CD14-positive monocyte (primary cell): ENCODE results near the gene COL21A1. TPM values are rescaled to one million over a fixed set of nuclear protein-coding genes. Genes with fewer than 3 reads are reported as not detected.

Experiments
- DNase-seq, 3 donors: peaks; one replicate each; pipeline ENCODE4 v3.0.0-alpha.2; 2011 to 2022
- H2AFZ ChIP-seq: 2 replicates; pipeline ENCODE4 v1.6.0; 2012; ENCODE audit warnings: mild to moderate bottlenecking, low read depth, low read length, inconsistent platforms; ENCODE audit not compliant: insufficient read depth, poor library complexity, severe bottlenecking
- H3K27ac ChIP-seq, 2 donors: 1 replicate in 1 of 2; 2 replicates in 1 of 2; pipeline ENCODE4 v1.5.1; 2012 to 2013; ENCODE audit warnings: low read length in 2 of 2, control low read depth in 1 of 2, inconsistent platforms in 1 of 2, low read depth in 1 of 2, mild to moderate bottlenecking in 1 of 2
- H3K27me3 ChIP-seq, 2 donors: one replicate each; pipeline versions ENCODE4 v1.6.0 to v1.6.1; 2011 to 2013; ENCODE audit warnings: low read length in 2 of 2; ENCODE audit not compliant: control insufficient read depth in 2 of 2, insufficient read depth in 2 of 2
- H3K36me3 ChIP-seq, 2 donors: replicated peaks in 1 of 2; 1 replicate in 1 of 2; 2 replicates in 1 of 2; pipeline versions ENCODE4 v1.5.1 to v1.6.1; 2012 to 2013; ENCODE audit warnings: low read length in 2 of 2, control low read depth in 1 of 2, inconsistent platforms in 1 of 2, mild to moderate bottlenecking in 1 of 2; ENCODE audit not compliant: insufficient read depth in 2 of 2, control insufficient read depth in 1 of 2
- H3K4me1 ChIP-seq, 2 donors: 1 replicate in 1 of 2; 2 replicates in 1 of 2; pipeline versions ENCODE4 v1.5.1 to v1.6.1; 2012 to 2013; ENCODE audit warnings: low read length in 2 of 2, control low read depth in 1 of 2, inconsistent platforms in 1 of 2, mild to moderate bottlenecking in 1 of 2, moderate library complexity in 1 of 2; ENCODE audit not compliant: insufficient read depth in 2 of 2, control insufficient read depth in 1 of 2
- H3K4me2 ChIP-seq: replicated peaks from 2 replicates; pipeline ENCODE3; 2012; ENCODE audit warnings: low read length, moderate library complexity, mild to moderate bottlenecking; ENCODE audit not compliant: poor library complexity, severe bottlenecking; ENCODE audit errors: extremely low read depth
- H3K4me3 ChIP-seq, 3 experiments: fragments of 200-600 bp in 1 of 3; sonication (generic) in 1 of 3; replicated peaks in 1 of 3; 1 replicate in 2 of 3; 2 replicates in 1 of 3; pipeline ENCODE4 v1.5.1; 2011 to 2013; ENCODE audit warnings: low read length in 3 of 3, mild to moderate bottlenecking in 3 of 3, control low read depth in 2 of 3, low read depth in 2 of 3, inconsistent platforms in 1 of 3, moderate library complexity in 1 of 3
- H3K79me2 ChIP-seq: 2 replicates; pipeline ENCODE4 v1.6.0; 2012; ENCODE audit warnings: mild to moderate bottlenecking, control low read depth, inconsistent platforms, low read length, moderate library complexity; ENCODE audit not compliant: insufficient read depth
- H3K9ac ChIP-seq: 2 replicates; pipeline ENCODE4 v1.6.0; 2017; ENCODE audit warnings: low read length, mild to moderate bottlenecking; ENCODE audit not compliant: insufficient read depth, poor library complexity, severe bottlenecking
- H3K9me3 ChIP-seq, 2 donors: replicated peaks in 1 of 2; 1 replicate in 1 of 2; 2 replicates in 1 of 2; pipeline versions ENCODE4 v1.5.1 to v1.6.1; 2012 to 2013; ENCODE audit warnings: low read length in 2 of 2, control low read depth in 1 of 2; ENCODE audit not compliant: control insufficient read depth in 1 of 2, insufficient read depth in 1 of 2
- H4K20me1 ChIP-seq: 2 replicates; pipeline ENCODE4 v1.6.0; 2012; ENCODE audit warnings: mild to moderate bottlenecking, low read length, control low read depth, moderate library complexity; ENCODE audit not compliant: insufficient read depth
- H3K27ac Mint-ChIP-seq, 7 donors: one replicate each; pipeline ENCODE4 v1.8.0; 2020; ENCODE audit warnings: mild to moderate bottlenecking in 7 of 7, mixed read lengths in 7 of 7, moderate library complexity in 6 of 7, inconsistent platforms in 2 of 7
- H3K27me3 Mint-ChIP-seq, 3 donors: one replicate each; pipeline ENCODE4 v1.8.0; 2021 to 2022; ENCODE audit warnings: low read depth in 3 of 3, mild to moderate bottlenecking in 3 of 3, mixed read lengths in 3 of 3, moderate library complexity in 3 of 3, inconsistent platforms in 1 of 3
- H3K36me3 Mint-ChIP-seq, 2 donors: one replicate each; pipeline ENCODE4 v1.8.0; 2020; ENCODE audit warnings: mixed read lengths in 2 of 2, inconsistent platforms in 1 of 2, mild to moderate bottlenecking in 1 of 2
- H3K4me1 Mint-ChIP-seq: one replicate; pipeline ENCODE4 v1.8.0; 2020; ENCODE audit warnings: mild to moderate bottlenecking, mixed read lengths
- H3K4me3 Mint-ChIP-seq, 2 donors: one replicate each; pipeline ENCODE4 v1.8.0; 2020; ENCODE audit warnings: mild to moderate bottlenecking in 2 of 2, mixed read lengths in 2 of 2, moderate library complexity in 1 of 2
- H3K9me3 Mint-ChIP-seq, 7 donors: one replicate each; pipeline ENCODE4 v1.8.0; 2020 to 2022; ENCODE audit warnings: mixed read lengths in 7 of 7, mild to moderate bottlenecking in 6 of 7, moderate library complexity in 6 of 7, inconsistent platforms in 2 of 7
- WGBS: methylation state at CpG from one replicate; pipeline ENCODE4 v1.1.5; 2013; ENCODE audit warnings: missing lambda C conversion rate; ENCODE audit not compliant: insufficient coverage; 5-methylcytosine and 5-hydroxymethylcytosine counted together
- intact Hi-C, 2 donors: fragments of 100-400 bp; cut with micrococcal nuclease; formaldehyde crosslinking; loops; one replicate each; pipeline versions ENCODE4 v1.15.0 to v1.15.1; 2023
- polyA plus RNA-seq, 3 donors: library from polyadenylated mRNA; depleted of rRNA in 1 of 3; unstranded in 2 of 3; stranded (reverse) in 1 of 3; fragments of 300-500 nt in 2 of 3; fragments of >200 nt in 1 of 3; fragmentation: Illumina TruSeq in 2 of 3; gene quantifications; 1 replicate in 2 of 3; 2 replicates in 1 of 3; pipeline ENCODE4 v1.2.3, GENCODE V29; 2012 to 2021
- TF ChIP-seq, protein P1 (sequence below): fragments of 200-600 bp; IDR thresholded peaks from one replicate; pipeline ENCODE4 v1.8.0; 2022; ENCODE audit warnings: antibody characterized with exemption, mild to moderate bottlenecking

Gene COL21A1
- polyA plus RNA-seq, 3 donors = 0.03 TPM; not detected in 2

DNA sequence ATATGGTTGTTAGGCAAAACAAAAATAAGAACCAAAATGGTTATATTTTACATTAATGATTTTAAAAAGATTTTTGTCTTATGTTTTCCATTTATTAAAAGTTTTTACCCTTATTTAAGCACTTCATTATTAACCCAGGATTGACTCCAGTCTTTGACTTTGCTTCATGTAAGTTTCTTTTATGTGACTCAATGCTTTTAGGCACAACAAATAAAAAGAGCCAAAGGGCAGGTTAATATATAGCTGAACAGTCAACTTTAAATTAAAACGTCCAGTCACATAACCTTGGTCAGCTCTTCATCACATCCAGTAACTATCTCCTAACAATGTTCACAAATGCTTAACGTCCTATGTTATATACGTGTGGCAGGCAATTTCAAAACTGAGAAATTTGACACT is 32.7 kb downstream of the COL21A1 start:
- TF ChIP-seq, protein P1, sequence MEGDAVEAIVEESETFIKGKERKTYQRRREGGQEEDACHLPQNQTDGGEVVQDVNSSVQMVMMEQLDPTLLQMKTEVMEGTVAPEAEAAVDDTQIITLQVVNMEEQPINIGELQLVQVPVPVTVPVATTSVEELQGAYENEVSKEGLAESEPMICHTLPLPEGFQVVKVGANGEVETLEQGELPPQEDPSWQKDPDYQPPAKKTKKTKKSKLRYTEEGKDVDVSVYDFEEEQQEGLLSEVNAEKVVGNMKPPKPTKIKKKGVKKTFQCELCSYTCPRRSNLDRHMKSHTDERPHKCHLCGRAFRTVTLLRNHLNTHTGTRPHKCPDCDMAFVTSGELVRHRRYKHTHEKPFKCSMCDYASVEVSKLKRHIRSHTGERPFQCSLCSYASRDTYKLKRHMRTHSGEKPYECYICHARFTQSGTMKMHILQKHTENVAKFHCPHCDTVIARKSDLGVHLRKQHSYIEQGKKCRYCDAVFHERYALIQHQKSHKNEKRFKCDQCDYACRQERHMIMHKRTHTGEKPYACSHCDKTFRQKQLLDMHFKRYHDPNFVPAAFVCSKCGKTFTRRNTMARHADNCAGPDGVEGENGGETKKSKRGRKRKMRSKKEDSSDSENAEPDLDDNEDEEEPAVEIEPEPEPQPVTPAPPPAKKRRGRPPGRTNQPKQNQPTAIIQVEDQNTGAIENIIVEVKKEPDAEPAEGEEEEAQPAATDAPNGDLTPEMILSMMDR = no peak
- Mint-ChIP-seq H3K4me3 (no peak overlapping the region), H3K4me1 (no peaks in the 10 kb centered on the region), H3K9me3 (peaks cover 0 to 2% (median 0%) of the 10 kb centered on the region in 7 donors), H3K27ac (no peak overlapping the region), H3K27me3 (peaks cover 0 to 4% (median 0%) of the 10 kb centered on the region in 3 donors), H3K36me3 (no peaks in the 10 kb centered on the region)
- 58% methylated on average over 2 of the region's 3 CpGs for WGBS
- Histone ChIP-seq H3K36me3 (no peaks in the 10 kb centered on the region), H3K27me3 (peaks cover 0 to 2% of the 10 kb centered on the region in 2 donors), H3K4me1 (no peaks in the 10 kb centered on the region), H3K9me3 (no peaks in the 10 kb centered on the region), H3K27ac (no peak overlapping the region), H4K20me1 (no peaks in the 10 kb centered on the region), H2AFZ (no peak overlapping the region), H3K9ac (no peak overlapping the region), H3K79me2 (no peaks in the 10 kb centered on the region), H3K4me2 (no peak overlapping the region), H3K4me3 (no peak overlapping the region)
- DNase-seq = no peak
- intact Hi-C loops = no loop called here

- TF ChIP-seq, protein P1 = no peak
- no peaks in the 10 kb centered on the region for H3K79me2 ChIP-seq
Observed at GRCh38 chr6:56214041-56214702, 33.2 kb downstream of the COL21A1 start.

More at GRCh38 chr6:56214041-56214702, 33.2 kb downstream of the COL21A1 start:
- Histone ChIP-seq H4K20me1 (no peaks in the 10 kb centered on the region), H3K9ac (no peak overlapping the region), H3K4me1 (no peaks in the 10 kb centered on the region), H3K9me3 (no peaks in the 10 kb centered on the region), H2AFZ (no peak overlapping the region), H3K36me3 (no peaks in the 10 kb centered on the region), H3K27me3 (peaks cover 0 to 2% of the 10 kb centered on the region in 2 donors), H3K27ac (no peak overlapping the region), H3K4me2 (no peak overlapping the region), H3K4me3 (no peak overlapping the region)
- Mint-ChIP-seq H3K4me1 (no peaks in the 10 kb centered on the region), H3K27ac (no peak overlapping the region), H3K36me3 (no peaks in the 10 kb centered on the region), H3K4me3 (no peak overlapping the region), H3K27me3 (peaks cover 0 to 2% (median 0%) of the 10 kb centered on the region in 3 donors), H3K9me3 (peaks cover 0 to 3% (median 0%) of the 10 kb centered on the region in 7 donors)
- intact Hi-C loops = no loop called here
- no peak for DNase-seq
